ENCODE results near the gene RSBN1.

GRCh38 chr1:113779542-113779941 lies 32.7 kb downstream of the RSBN1 start:
- TF ChIP-seq CTCF (IDR thresholded peaks at IDR 0.05) (no peak), POLR2A (IDR thresholded peaks at IDR 0.05) (no peak)

All from gastroesophageal sphincter (tissue), 3 donors.